Activated naive CD4-positive, alpha-beta T cell treated with anti-CD3 and anti-CD28 coated beads for 36 hours (primary cell): ENCODE measurements around the gene DUSP11. TPM values are rescaled to one million over a fixed set of nuclear protein-coding genes. Genes with fewer than 3 reads are reported as not detected.

Experiments used
- CTCF ChIA-PET: fragments of 350-600 bp; sonication (Branson Sonifier 250); formaldehyde crosslinking; loops from one replicate; lab custom pipeline; 2021; ENCODE audit warnings: antibody characterized with exemption; lab: Charles Lee
- DNase-seq: peaks from one replicate; pipeline ENCODE4 v3.0.0-alpha.2; 2020
- H3K27ac Mint-ChIP-seq: one replicate; pipeline ENCODE4 v1.8.0; 2021; ENCODE audit warnings: mild to moderate bottlenecking, mixed read lengths
- H3K27me3 Mint-ChIP-seq: one replicate; pipeline ENCODE4 v1.8.0; 2021; ENCODE audit warnings: low read depth, mixed read lengths
- H3K36me3 Mint-ChIP-seq: one replicate; pipeline ENCODE4 v1.8.0; 2021; ENCODE audit warnings: low read depth, mixed read lengths
- H3K4me1 Mint-ChIP-seq: one replicate; pipeline ENCODE4 v1.8.0; 2021; ENCODE audit warnings: low read depth, mixed read lengths
- H3K4me3 Mint-ChIP-seq: one replicate; pipeline ENCODE4 v1.8.0; 2021; ENCODE audit warnings: mild to moderate bottlenecking, moderate library complexity, mixed read lengths
- H3K9me3 Mint-ChIP-seq: one replicate; pipeline ENCODE4 v1.8.0; 2021; ENCODE audit warnings: mixed read lengths
- intact Hi-C: fragments of 100-400 bp; cut with micrococcal nuclease; formaldehyde crosslinking; loops from one replicate; pipeline ENCODE4 v1.15.1; 2023
- total RNA-seq, 2 experiments: library from RNA; stranded (reverse); gene quantifications; one replicate each; pipeline ENCODE4 v1.2.3, GENCODE V29; 2021

DUSP11 gene
- total RNA-seq, 2 experiments from 2014 or later: 22.7 to 24.4 TPM

- Mint-ChIP-seq H3K9me3 (peaks cover 10% of the 10 kb centered on the region), H3K27me3 (no peaks in the 10 kb centered on the region), H3K27ac (no peak overlapping the region), H3K4me1 (no peaks in the 10 kb centered on the region), H3K36me3 (no peaks in the 10 kb centered on the region), H3K4me3 (no peak overlapping the region)
- CTCF ChIA-PET: interaction anchor here (0.7 kb wide), 1 partner anchor 213 kb away, joined by 5 read pairs; no protein-coding TSS in a partner anchor
- intact Hi-C loops: no loop called here
- DNase-seq: no peak
Measured at GRCh38 chr2:73714091-73714490, 65.8 kb downstream of the DUSP11 start.

Other genes starting within 250 kb of the DUSP11 start
- not detected for gene NAT8, start 137.7 kb downstream of the DUSP11 start, total RNA-seq
- 10 to 100 TPM; 30.5 to 32.5 TPM for gene TPRKB, start 42.8 kb downstream of the DUSP11 start, total RNA-seq
- not detected for gene C2orf78, start 4.1 kb upstream of the DUSP11 start, total RNA-seq
- 10 to 100 TPM; 80.5 to 80.7 TPM for gene STAMBP, start 48.9 kb upstream of the DUSP11 start, total RNA-seq
- not detected for gene ACTG2, start 112.9 kb upstream of the DUSP11 start, total RNA-seq
- 100 to 1,000 TPM; 112 to 115 TPM for gene DGUOK, start 146.8 kb upstream of the DUSP11 start, total RNA-seq
- 10 to 100 TPM; 14.4 to 15.2 TPM for gene TET3, start 204.8 kb upstream of the DUSP11 start, total RNA-seq